ENCODE results near the gene WNT8A. TPM values are rescaled to one million over a fixed set of nuclear protein-coding genes. Genes with fewer than 3 reads are reported as not detected.
A peak's percentile ranks its signal among the peaks of the same experiment; 100 is the strongest.

WNT8A gene, protein sequence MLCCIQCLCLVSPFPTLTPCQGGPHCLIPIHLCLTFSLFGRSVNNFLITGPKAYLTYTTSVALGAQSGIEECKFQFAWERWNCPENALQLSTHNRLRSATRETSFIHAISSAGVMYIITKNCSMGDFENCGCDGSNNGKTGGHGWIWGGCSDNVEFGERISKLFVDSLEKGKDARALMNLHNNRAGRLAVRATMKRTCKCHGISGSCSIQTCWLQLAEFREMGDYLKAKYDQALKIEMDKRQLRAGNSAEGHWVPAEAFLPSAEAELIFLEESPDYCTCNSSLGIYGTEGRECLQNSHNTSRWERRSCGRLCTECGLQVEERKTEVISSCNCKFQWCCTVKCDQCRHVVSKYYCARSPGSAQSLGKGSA
- total RNA-seq (2016; rRNA removed; fragmentation: Illumina TruSeq; extraction: Trizol) (not detected in 2 replicates), polyA plus RNA-seq (2011; rRNA removed) (0.04 TPM in 1 of 2 replicates, not detected in the other), polyA minus RNA-seq (2011; rRNA and poly(A)+ RNA removed; ENCODE audit: low replicate concordance) (not detected in 2 replicates), Bru-seq, nascent RNA (not detected), BruChase-seq, experiment 1, labeled RNA remaining after a 6-hour chase (percentile 10 among the genes with signal in this experiment), BruChase-seq, experiment 2, labeled RNA remaining after a 2-hour chase (not detected)
- total RNA-seq (2016; cell fraction: cytosol; rRNA removed; fragmentation: Illumina TruSeq; extraction: Trizol; ENCODE audit: low read depth), result not detected in 2 replicates
- 0.09 TPM in 1 of 2 replicates, not detected in the other for total RNA-seq (2016; cell fraction: insoluble cytoplasmic fraction; rRNA removed; fragmentation: Illumina TruSeq; extraction: Trizol)
- not detected in 2 replicates for total RNA-seq (2016; cell fraction: membrane; rRNA removed; fragmentation: Illumina TruSeq; extraction: Trizol)
- total RNA-seq (2016; cell fraction: nucleus; rRNA removed; fragmentation: Illumina TruSeq; extraction: Trizol), result not detected in 2 replicates
- polyA plus RNA-seq (2011; cell fraction: cytosol; rRNA removed), result not detected in 2 replicates
- not detected in 2 replicates for polyA plus RNA-seq (2011; cell fraction: nucleus; rRNA removed)
- polyA plus RNA-seq (2012), result not detected in 2 replicates
- not detected in 2 replicates for polyA plus RNA-seq (2016; cell fraction: cytosol; fragmentation: Illumina TruSeq; extraction: Trizol; ENCODE audit: low read depth)
- not detected in 2 replicates for polyA plus RNA-seq (2016; cell fraction: insoluble cytoplasmic fraction; fragmentation: Illumina TruSeq; extraction: Trizol; ENCODE audit: low read depth)
- polyA plus RNA-seq (2016; cell fraction: membrane; fragmentation: Illumina TruSeq; extraction: Trizol; ENCODE audit: low read depth), result not detected in 2 replicates
- not detected in 2 replicates for polyA plus RNA-seq (2016; cell fraction: nucleus; fragmentation: Illumina TruSeq; extraction: Trizol; ENCODE audit: insufficient read depth, low read depth)
- polyA minus RNA-seq (2011; cell fraction: cytosol; rRNA and poly(A)+ RNA removed), result not detected in 2 replicates
- not detected in 2 replicates for polyA minus RNA-seq (2011; cell fraction: nucleus; rRNA and poly(A)+ RNA removed)
- long read RNA-seq, experiment 1, result 0 reads
- long read RNA-seq, experiment 2, result 0 reads

DNA sequence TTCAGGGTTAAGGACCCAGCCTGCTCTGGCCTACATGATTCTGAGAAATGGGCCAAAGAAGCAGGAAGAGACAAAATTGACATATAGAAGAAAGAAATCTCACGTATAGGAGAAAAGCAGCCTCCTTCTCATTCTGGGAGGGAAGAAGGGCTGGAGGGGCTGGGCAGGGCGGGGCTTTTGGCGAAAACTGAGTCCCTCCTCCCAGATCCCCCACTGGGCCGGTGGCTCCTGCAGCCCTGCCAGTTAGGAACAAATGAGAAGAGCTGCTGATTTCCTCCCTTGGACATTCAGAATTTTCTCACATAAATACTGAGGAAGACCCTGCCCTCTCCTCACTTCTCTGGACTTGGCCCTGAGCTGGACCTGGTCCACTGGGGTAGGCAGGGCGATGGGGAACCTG lies at the start of gene WNT8A:
WNT8A (plus strand) TSS at position 332 of the 400 bp plus-strand sequence. CDS start 95 bp downstream, outside the sequence.
- H3K4me2 ChIP-seq (ENCODE audit: low read depth, low read length), result no peak within 1 kb of the TSS
- H3K4me1 ChIP-seq (ENCODE audit: insufficient read depth, low read length), result peaks cover 15% of the 10 kb centered on the region
- H3K4me3 ChIP-seq (replicated peaks in 1 of 3; ENCODE audit: insufficient read depth in 1 of 3, low read depth in 2 of 3, low read length in 3 of 3), result no peak within 1 kb of the TSS
- H3K9ac ChIP-seq (ENCODE audit: insufficient read depth, low read depth, low read length), result no peak within 1 kb of the TSS
- H2AFZ ChIP-seq (ENCODE audit: low read length), result no peak within 1 kb of the TSS
- H3K9me3 ChIP-seq (ENCODE audit: low read length), result no peaks in the 10 kb centered on the region
- POLR2A ChIA-PET, result no interaction called here
- no peak within 1 kb of the TSS for H3K27ac ChIP-seq (ENCODE audit: extremely low read length, insufficient read depth, low read length)
- intact Hi-C loops (cut with micrococcal nuclease; ENCODE audit: unreplicated experiment), result no loop called here
- H3K36me3 ChIP-seq (replicated peaks in 1 of 2; ENCODE audit: control insufficient read depth in 1 of 2, insufficient read depth in 2 of 2, low read length in 2 of 2), result no peaks in the 10 kb centered on the region
- ATAC-seq (no peak), FAIRE-seq (no peak), DNase-seq (ENCODE audit: low spot score) (no peak)
- H3K79me2 ChIP-seq (ENCODE audit: insufficient read depth, low read length), result no peaks in the 10 kb centered on the region
- in situ Hi-C loops (cut with HindIII; ENCODE audit: extremely low pct_ligation_motif_present, low pct_unique_long_range_greater_than_20kb), result no loop called here
- no TSS peak for BruUV-seq (replicated peaks)
- TF ChIP-seq ZNF496 (CRISPR knock-in tag; IDR thresholded peaks at IDR 0.05; ENCODE audit: insufficient replicate concordance) (no peak), U2AF2 (IDR thresholded peaks at IDR 0.05; ENCODE audit: low read depth, low read length) (no peak), ZGPAT (CRISPR knock-in tag; IDR thresholded peaks at IDR 0.05) (no peak), GATAD2A (CRISPR knock-in tag; IDR thresholded peaks at IDR 0.05) (no peak), REXO4 (CRISPR knock-in tag; IDR thresholded peaks at IDR 0.05; ENCODE audit: borderline replicate concordance) (no peak), MLX (CRISPR knock-in tag; IDR thresholded peaks at IDR 0.05) (no peak), ZSCAN25 (CRISPR knock-in tag; IDR thresholded peaks at IDR 0.05) (no peak), MAZ (IDR thresholded peaks at IDR 0.05; ENCODE audit: borderline replicate concordance, low read depth, low read length) (no peak), MAZ (CRISPR knock-in tag; IDR thresholded peaks at IDR 0.05; ENCODE audit: low read depth) (no peak), SNRNP70 (IDR thresholded peaks at IDR 0.05; ENCODE audit: low read depth, low read length) (no peak), KDM2A (CRISPR knock-in tag; IDR thresholded peaks at IDR 0.05; ENCODE audit: borderline replicate concordance, low read depth) (no peak)
- TF ChIP-seq, protein P1, sequence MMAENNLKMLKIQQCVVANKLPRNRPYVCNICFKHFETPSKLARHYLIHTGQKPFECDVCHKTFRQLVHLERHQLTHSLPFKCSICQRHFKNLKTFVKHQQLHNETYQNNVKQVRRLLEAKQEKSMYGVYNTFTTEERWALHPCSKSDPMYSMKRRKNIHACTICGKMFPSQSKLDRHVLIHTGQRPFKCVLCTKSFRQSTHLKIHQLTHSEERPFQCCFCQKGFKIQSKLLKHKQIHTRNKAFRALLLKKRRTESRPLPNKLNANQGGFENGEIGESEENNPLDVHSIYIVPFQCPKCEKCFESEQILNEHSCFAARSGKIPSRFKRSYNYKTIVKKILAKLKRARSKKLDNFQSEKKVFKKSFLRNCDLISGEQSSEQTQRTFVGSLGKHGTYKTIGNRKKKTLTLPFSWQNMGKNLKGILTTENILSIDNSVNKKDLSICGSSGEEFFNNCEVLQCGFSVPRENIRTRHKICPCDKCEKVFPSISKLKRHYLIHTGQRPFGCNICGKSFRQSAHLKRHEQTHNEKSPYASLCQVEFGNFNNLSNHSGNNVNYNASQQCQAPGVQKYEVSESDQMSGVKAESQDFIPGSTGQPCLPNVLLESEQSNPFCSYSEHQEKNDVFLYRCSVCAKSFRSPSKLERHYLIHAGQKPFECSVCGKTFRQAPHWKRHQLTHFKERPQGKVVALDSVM (CRISPR knock-in tag; IDR thresholded peaks at IDR 0.05), result no peak
- TF ChIP-seq, protein P2, sequence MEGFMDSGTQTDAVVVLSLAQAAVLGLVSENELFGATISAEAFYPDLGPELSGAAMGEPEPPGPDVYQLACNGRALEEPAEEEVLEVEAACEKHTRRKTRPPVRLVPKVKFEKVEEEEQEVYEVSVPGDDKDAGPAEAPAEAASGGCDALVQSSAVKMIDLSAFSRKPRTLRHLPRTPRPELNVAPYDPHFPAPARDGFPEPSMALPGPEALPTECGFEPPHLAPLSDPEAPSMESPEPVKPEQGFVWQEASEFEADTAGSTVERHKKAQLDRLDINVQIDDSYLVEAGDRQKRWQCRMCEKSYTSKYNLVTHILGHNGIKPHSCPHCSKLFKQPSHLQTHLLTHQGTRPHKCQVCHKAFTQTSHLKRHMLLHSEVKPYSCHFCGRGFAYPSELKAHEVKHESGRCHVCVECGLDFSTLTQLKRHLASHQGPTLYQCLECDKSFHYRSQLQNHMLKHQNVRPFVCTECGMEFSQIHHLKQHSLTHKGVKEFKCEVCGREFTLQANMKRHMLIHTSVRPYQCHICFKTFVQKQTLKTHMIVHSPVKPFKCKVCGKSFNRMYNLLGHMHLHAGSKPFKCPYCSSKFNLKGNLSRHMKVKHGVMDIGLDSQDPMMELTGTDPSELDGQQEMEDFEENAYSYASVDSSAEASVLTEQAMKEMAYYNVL (CRISPR knock-in tag; IDR thresholded peaks at IDR 0.05; ENCODE audit: borderline replicate concordance), result no peak
- CTCF ChIA-PET (ENCODE audit: low intra/inter-chr PET ratio, low total read pairs), result no interaction called here
- 75% methylated on average over 4 of the region's 5 CpGs for WGBS (ENCODE audit: low lambda C conversion rate)
- H3K27me3 ChIP-seq (ENCODE audit: control insufficient read depth in 1 of 2, insufficient read depth in 2 of 2, low read length in 2 of 2), result no peaks in the 10 kb centered on the region
- no peaks in the 10 kb centered on the region for H4K20me1 ChIP-seq (ENCODE audit: insufficient read depth, low read length)
